Stimulated activated CD4-positive, alpha-beta T cell treated with anti-CD3 and anti-CD28 coated beads, Interleukin-1b, Interleukin-23, amount 100 ng/mL, for 24 hours (primary cell): Measurements from ENCODE around the gene ZNF771.
"Not testable (repeated sequence)": the region's sequence is repeated elsewhere in the genome, so short reads cannot be mapped to it uniquely, and the experiment has no call there.

Experiments used
- DNase-seq, 4 experiments: peaks; one replicate each; pipeline ENCODE4 v3.0.0-alpha.2; 2020; ENCODE audit warnings: low read depth in 4 of 4, low spot score in 1 of 4

The ZNF771 gene

DNA sequence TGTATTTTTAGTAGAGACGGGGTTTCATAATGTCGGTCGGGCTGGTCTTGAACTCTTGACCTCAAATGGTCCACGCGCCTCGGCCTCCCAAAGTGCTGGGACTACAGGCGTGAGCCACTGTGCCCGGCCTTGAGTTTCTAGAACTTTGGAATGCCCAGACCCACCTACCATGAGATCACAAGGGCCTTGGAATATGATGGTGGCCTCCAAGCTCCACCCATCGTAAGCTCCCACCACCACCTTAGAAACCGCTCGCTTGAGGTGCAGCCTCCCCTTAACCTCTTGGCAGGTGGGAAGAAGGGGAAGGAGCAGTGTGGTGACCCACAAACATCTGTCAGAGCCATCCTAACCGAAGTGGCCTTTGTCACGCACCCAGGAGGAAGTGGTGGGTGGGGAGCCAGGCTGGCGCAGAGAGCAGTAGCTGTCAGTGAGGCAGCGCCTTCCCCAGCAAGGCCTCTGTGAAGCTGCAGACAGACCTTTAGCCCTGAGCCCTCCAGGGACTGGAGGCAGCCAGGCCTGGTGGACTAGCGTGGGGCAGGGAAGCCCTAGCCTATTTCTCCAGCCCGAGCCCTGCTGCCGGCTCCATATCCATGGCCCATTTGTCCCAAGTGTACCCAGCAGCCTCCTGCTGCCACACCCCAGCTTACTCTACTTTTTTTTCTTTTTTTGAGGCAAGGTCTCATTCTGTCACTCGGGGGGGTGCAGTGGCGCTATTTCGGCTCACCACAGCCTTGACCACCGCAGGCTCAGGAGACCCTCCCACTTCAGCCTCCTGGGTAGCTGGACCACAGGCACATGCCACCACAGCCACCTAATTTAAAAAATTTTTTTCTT lies 51.4 kb downstream of the ZNF771 start:
- DNase-seq, result peak; percentile 53 to 85 (median 72)

GRCh38 chr16:30459456-30459855 lies 52.0 kb downstream of the ZNF771 start:
- DNase-seq, result no peak

DNA sequence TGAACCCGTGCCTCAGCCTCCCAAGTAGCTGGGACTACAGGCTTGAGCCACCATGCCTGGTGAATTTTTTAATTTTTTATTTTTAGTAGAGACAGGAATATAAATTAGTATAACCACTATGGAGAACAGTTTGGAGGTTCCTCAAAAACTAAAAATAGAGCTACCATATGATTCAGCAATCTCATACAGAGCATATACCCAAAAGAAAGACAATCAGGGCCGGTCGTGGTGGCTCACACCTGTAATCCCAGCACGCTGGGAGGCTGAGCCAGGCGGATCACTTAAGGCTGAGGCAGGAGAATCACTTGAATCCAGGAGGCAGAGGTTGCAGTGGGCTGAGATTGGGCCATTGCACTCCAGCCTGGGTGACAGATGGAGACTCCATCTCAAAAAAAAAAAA lies 54.0 kb downstream of the ZNF771 start:
- not testable (repeated sequence) for DNase-seq

- DNase-seq, result no peak
Observed at GRCh38 chr16:30464078-30464477, 56.7 kb downstream of the ZNF771 start.
